IMR-90 (cell line): ENCODE data around the gene TSPAN32. TPM values are rescaled to one million over a fixed set of nuclear protein-coding genes. Genes with fewer than 3 reads are reported as not detected.

ENCODE experiments used
- ATAC-seq: fragments of 200-7000 bp; cut with Tn5 transposase; 2 replicates; pipeline ENCODE4 v1.9.1; 2020; ENCODE audit warnings: low read depth, mild to moderate bottlenecking, moderate library complexity
- BruUV-seq: library from RNA; stranded (reverse); fragments of 400-500 nt; replicated peaks from 2 replicates; lab custom pipeline; 2021; lab: Mats Ljungman, UMichigan
- CTCF ChIA-PET: fragments of 300-600 bp; formaldehyde crosslinking; extraction: SDS; loops from one replicate; lab custom pipeline; 2021; ENCODE audit warnings: antibody characterized with exemption; lab: Yijun Ruan, JAX
- POLR2A ChIA-PET: fragments of 300-600 bp; sonication (Branson Sonifier 250); formaldehyde crosslinking; loops from one replicate; lab custom pipeline; 2022; ENCODE audit warnings: antibody characterized with exemption; ENCODE audit not compliant: unreplicated experiment; lab: Charles Lee
- DNase-seq: peaks from one replicate; pipeline ENCODE4 v3.0.0; 2013
- H2AFZ ChIP-seq: replicated peaks from 2 replicates; pipeline ENCODE3; 2013; ENCODE audit warnings: low read length, mild to moderate bottlenecking; ENCODE audit not compliant: poor library complexity
- H2AK5ac ChIP-seq: 2 replicates; pipeline ENCODE4 v1.6.1; 2013; ENCODE audit warnings: low read depth, low read length, inconsistent platforms
- H2AK9ac ChIP-seq: replicated peaks from 2 replicates; pipeline ENCODE3; 2013; ENCODE audit warnings: mild to moderate bottlenecking, low read depth, low read length, moderate library complexity; ENCODE audit not compliant: poor library complexity
- H2BK120ac ChIP-seq: 2 replicates; pipeline ENCODE4 v1.6.1; 2013; ENCODE audit warnings: low read depth, low read length, inconsistent platforms
- H2BK15ac ChIP-seq: 3 replicates; pipeline ENCODE4 v1.6.1; 2013; ENCODE audit warnings: low read depth, low read length, inconsistent platforms
- H2BK20ac ChIP-seq: 2 replicates; pipeline ENCODE4 v1.6.1; 2013; ENCODE audit warnings: low read depth, mild to moderate bottlenecking, inconsistent platforms, low read length, moderate library complexity
- H2BK5ac ChIP-seq: 2 replicates; pipeline ENCODE4 v1.6.1; 2013; ENCODE audit warnings: mild to moderate bottlenecking, low read depth, low read length, inconsistent platforms; ENCODE audit not compliant: poor library complexity, severe bottlenecking
- H3K14ac ChIP-seq: replicated peaks from 2 replicates; pipeline ENCODE4 v1.6.1; 2013; ENCODE audit warnings: low read depth, low read length, inconsistent platforms
- H3K18ac ChIP-seq: 2 replicates; pipeline ENCODE4 v1.6.1; 2013; ENCODE audit warnings: low read depth, low read length, control low read depth
- H3K23ac ChIP-seq: 2 replicates; pipeline ENCODE4 v1.6.1; 2013; ENCODE audit warnings: low read depth, low read length, inconsistent platforms
- H3K27ac ChIP-seq: 2 replicates; pipeline ENCODE4 v1.5.1; 2013; ENCODE audit warnings: mild to moderate bottlenecking, control low read depth, low read length; ENCODE audit not compliant: insufficient read depth
- H3K27me3 ChIP-seq: 2 replicates; pipeline ENCODE4 v1.6.1; 2013; ENCODE audit warnings: low read length; ENCODE audit not compliant: control insufficient read depth, insufficient read depth
- H3K36me3 ChIP-seq: 2 replicates; pipeline ENCODE4 v1.6.1; 2013; ENCODE audit warnings: low read length, mixed read lengths; ENCODE audit not compliant: control insufficient read depth, insufficient read depth
- H3K4ac ChIP-seq: 2 replicates; pipeline ENCODE4 v1.6.1; 2013; ENCODE audit warnings: low read depth, low read length, inconsistent platforms
- H3K4me1 ChIP-seq: 2 replicates; pipeline ENCODE4 v1.6.1; 2013; ENCODE audit warnings: low read length, mixed read lengths; ENCODE audit not compliant: control insufficient read depth, insufficient read depth
- H3K4me2 ChIP-seq: 2 replicates; pipeline ENCODE4 v1.6.1; 2013; ENCODE audit warnings: low read depth, mild to moderate bottlenecking, control low read depth, low read length, moderate library complexity
- H3K4me3 ChIP-seq: 2 replicates; pipeline ENCODE4 v1.5.1; 2013; ENCODE audit warnings: low read depth, mild to moderate bottlenecking, control low read depth, low read length, moderate library complexity; ENCODE audit not compliant: insufficient read depth
- H3K56ac ChIP-seq: 2 replicates; pipeline ENCODE4 v1.6.1; 2013; ENCODE audit warnings: low read length, inconsistent platforms; ENCODE audit not compliant: insufficient read depth; ENCODE audit errors: extremely low read depth
- H3K79me1 ChIP-seq, 2 experiments: 2 replicates each; pipeline ENCODE4 v1.6.1; 2013; ENCODE audit warnings: low read length in 2 of 2, inconsistent platforms in 1 of 2, low read depth in 1 of 2
- H3K9ac ChIP-seq: 2 replicates; pipeline ENCODE4 v1.6.1; 2013; ENCODE audit warnings: low read depth, low read length, control low read depth
- H3K9me1 ChIP-seq: 2 replicates; pipeline ENCODE4 v1.6.1; 2013; ENCODE audit warnings: low read length, inconsistent platforms; ENCODE audit not compliant: insufficient read depth
- H3K9me3 ChIP-seq: 2 replicates; pipeline ENCODE4 v1.6.1; 2013; ENCODE audit warnings: low read length; ENCODE audit not compliant: control insufficient read depth, insufficient read depth
- H4K20me1 ChIP-seq: 2 replicates; pipeline ENCODE4 v1.6.1; 2013; ENCODE audit warnings: low read length, inconsistent platforms; ENCODE audit not compliant: insufficient read depth
- H4K5ac ChIP-seq: 2 replicates; pipeline ENCODE4 v1.6.1; 2013; ENCODE audit warnings: mild to moderate bottlenecking, low read depth, low read length, control low read depth
- H4K8ac ChIP-seq, 2 experiments: 2 replicates each; pipeline ENCODE4 v1.6.1; 2013; ENCODE audit warnings: low read depth in 2 of 2, low read length in 2 of 2, control low read depth in 1 of 2, inconsistent platforms in 1 of 2
- H4K91ac ChIP-seq: 2 replicates; pipeline ENCODE4 v1.6.1; 2013; ENCODE audit warnings: low read depth, low read length, inconsistent platforms; ENCODE audit not compliant: insufficient read depth
- BHLHE40 ChIP-seq: fragments of 150-350 bp; IDR thresholded peaks from 2 replicates; pipeline ENCODE4 v1.6.1; 2016; ENCODE audit warnings: mild to moderate bottlenecking, low read depth, low read length
- CEBPB ChIP-seq: IDR thresholded peaks from 2 replicates; pipeline ENCODE4 v1.6.1; 2012; ENCODE audit warnings: low read depth, low read length, improper control_type of control experiment
- MAZ ChIP-seq: IDR thresholded peaks from 2 replicates; pipeline ENCODE4 v1.6.1; 2012; ENCODE audit warnings: low read depth, mild to moderate bottlenecking, low read length, improper control_type of control experiment, moderate library complexity, borderline replicate concordance
- MXI1 ChIP-seq: IDR thresholded peaks from 2 replicates; pipeline ENCODE4 v1.6.1; 2012; ENCODE audit warnings: low read depth, mild to moderate bottlenecking, low read length, moderate library complexity, borderline replicate concordance
- POLR2A ChIP-seq: IDR thresholded peaks from 2 replicates; pipeline ENCODE4 v1.6.1; 2012; ENCODE audit warnings: mild to moderate bottlenecking, low read depth, low read length
- RFX5 ChIP-seq: IDR thresholded peaks from 2 replicates; pipeline ENCODE4 v1.8.0; 2012; ENCODE audit warnings: low read depth, mild to moderate bottlenecking, low read length, moderate library complexity
- SMC3 ChIP-seq: fragments of 150-350 bp; IDR thresholded peaks from 2 replicates; pipeline ENCODE4 v1.6.1; 2016; ENCODE audit warnings: low read depth, mild to moderate bottlenecking, antibody characterized with exemption, low read length, moderate library complexity
- WGBS, 2 experiments: methylation state at CpG; one replicate each; pipeline versions ENCODE4 v1.1.5 to v1.1.7; 2013; ENCODE audit warnings: missing lambda C conversion rate in 2 of 2; ENCODE audit not compliant: insufficient read length in 1 of 2; ENCODE audit errors: extremely low coverage in 2 of 2; 5-methylcytosine and 5-hydroxymethylcytosine counted together
- dilution Hi-C: fragments of 300-500 bp; cut with HindIII; formaldehyde crosslinking; loops from one replicate; pipeline ENCODE4 v1.14.3; 2018; ENCODE audit warnings: low sequenced_read_pairs; ENCODE audit not compliant: unreplicated experiment
- in situ Hi-C: fragments of 300-500 bp; cut with MboI; formaldehyde crosslinking; loops from 3 replicates; pipeline ENCODE4 v1.14.3; 2019; ENCODE audit warnings: low sequenced_read_pairs, inconsistent platforms, mixed read lengths
- intact Hi-C: fragments of 100-400 bp; cut with micrococcal nuclease; formaldehyde crosslinking; loops from 2 replicates; pipeline ENCODE4 v1.10.0; 2022
- polyA plus RNA-seq, 3 experiments: library from polyadenylated mRNA; depleted of rRNA; stranded (reverse); fragments of >200 nt; gene quantifications; 2 replicates each; pipeline ENCODE4 v1.2.3, GENCODE V29; 2012; ENCODE audit warnings: low replicate concordance in 1 of 3
- total RNA-seq: library from RNA; depleted of rRNA; stranded (reverse); fragments of >200 nt; gene quantifications from 2 replicates; pipeline ENCODE4 v1.2.3, GENCODE V29; 2012
- TF ChIP-seq, protein P1 (sequence below): conservative IDR thresholded peaks from 2 replicates; pipeline ENCODE4 v1.5.1; 2012; ENCODE audit warnings: mild to moderate bottlenecking, low read depth, low read length, improper control_type of control experiment

TSPAN32 gene
- total and polyA plus RNA-seq, 2 of the 4 experiments (the other 2 are of a cell fraction) = 0.07 TPM; not detected in 1

DNA sequence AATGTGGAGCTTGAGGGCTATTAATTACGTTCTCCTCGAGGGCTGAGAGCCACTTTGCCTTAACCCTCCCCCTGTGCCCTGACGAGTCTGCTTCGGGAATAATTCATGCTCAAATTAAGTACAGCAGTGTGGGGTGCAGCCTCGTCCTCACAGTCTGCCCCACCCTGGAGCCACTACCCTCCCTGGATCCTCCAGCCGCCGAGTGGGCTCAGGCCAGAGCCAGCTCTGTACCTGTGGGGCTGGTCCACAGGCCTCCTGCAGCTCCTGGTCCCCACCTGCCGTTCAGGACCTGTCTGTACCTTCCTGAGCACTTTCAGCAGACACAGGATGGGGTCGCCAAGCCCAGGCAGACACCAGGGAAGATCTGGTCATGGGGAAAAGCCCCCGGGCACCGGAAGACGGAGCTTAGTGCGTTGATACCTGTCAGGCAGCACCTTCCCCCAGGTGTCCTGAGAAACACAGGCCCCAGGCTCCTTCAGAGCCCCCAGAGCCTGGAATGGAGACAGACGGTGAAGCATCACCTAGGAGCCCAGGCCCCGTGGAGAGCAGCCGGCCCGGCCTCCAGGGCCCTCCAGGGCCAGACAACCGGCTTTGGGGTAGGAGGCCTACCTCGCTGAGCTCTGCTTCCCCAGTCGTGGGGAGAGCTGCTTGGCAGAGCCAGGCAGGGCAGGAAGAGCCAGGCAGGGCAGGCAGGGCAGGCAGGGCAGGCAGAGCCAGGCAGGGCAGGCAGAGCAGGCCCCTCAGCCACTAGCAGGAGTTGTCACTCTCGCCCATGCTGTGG lies 9.7 kb downstream of the TSPAN32 start:
- no peak overlapping the region for H3K4me2 ChIP-seq
- no peaks in the 10 kb centered on the region for H3K79me1 ChIP-seq
- H2BK120ac ChIP-seq = peak overlapping the region; percentile 60; the same call in 1 of the 2 replicates
- 81% methylated on average over 8 of the region's 21 CpGs; no CpG with 5 or more reads in 1 of the 2 experiments for WGBS, 2 experiments
- peak overlapping the region in 1 of 2 experiments; percentile 58; a peak in 1 of 4 replicates for H4K8ac ChIP-seq
- TF ChIP-seq RFX5 (no peak), BHLHE40 (no peak), MAZ (no peak), CEBPB (no peak), MXI1 (no peak), SMC3 (no peak), POLR2A (no peak)
- TF ChIP-seq, protein P1, sequence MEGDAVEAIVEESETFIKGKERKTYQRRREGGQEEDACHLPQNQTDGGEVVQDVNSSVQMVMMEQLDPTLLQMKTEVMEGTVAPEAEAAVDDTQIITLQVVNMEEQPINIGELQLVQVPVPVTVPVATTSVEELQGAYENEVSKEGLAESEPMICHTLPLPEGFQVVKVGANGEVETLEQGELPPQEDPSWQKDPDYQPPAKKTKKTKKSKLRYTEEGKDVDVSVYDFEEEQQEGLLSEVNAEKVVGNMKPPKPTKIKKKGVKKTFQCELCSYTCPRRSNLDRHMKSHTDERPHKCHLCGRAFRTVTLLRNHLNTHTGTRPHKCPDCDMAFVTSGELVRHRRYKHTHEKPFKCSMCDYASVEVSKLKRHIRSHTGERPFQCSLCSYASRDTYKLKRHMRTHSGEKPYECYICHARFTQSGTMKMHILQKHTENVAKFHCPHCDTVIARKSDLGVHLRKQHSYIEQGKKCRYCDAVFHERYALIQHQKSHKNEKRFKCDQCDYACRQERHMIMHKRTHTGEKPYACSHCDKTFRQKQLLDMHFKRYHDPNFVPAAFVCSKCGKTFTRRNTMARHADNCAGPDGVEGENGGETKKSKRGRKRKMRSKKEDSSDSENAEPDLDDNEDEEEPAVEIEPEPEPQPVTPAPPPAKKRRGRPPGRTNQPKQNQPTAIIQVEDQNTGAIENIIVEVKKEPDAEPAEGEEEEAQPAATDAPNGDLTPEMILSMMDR = no peak
- dilution Hi-C loops (no loop called here), intact Hi-C loops (no loop called here), in situ Hi-C loops (loop anchor here (5.0 kb wide), 1 partner anchor 106 kb away; no protein-coding TSS in a partner anchor)
- no peak overlapping the region for H3K56ac ChIP-seq
- peak overlapping the region; percentile 2; the same call in 1 of the 2 replicates for H4K5ac ChIP-seq
- H4K91ac ChIP-seq = peak overlapping the region; percentile 47; the same call in 1 of the 2 replicates
- peak overlapping the region; percentile 96 for H2AK9ac ChIP-seq
- ChIA-PET POLR2A (no interaction called here), CTCF (no interaction called here)
- no peak overlapping the region for H3K27ac ChIP-seq
- peak overlapping the region; percentile 43 for H3K4ac ChIP-seq
- DNase-seq (no peak), ATAC-seq (no peak)
- no peak overlapping the region for H3K4me3 ChIP-seq
- no peak overlapping the region for H3K23ac ChIP-seq
- no TSS peak for BruUV-seq
- peak overlapping the region; percentile 91 for H2AK5ac ChIP-seq
- no peaks in the 10 kb centered on the region for H3K27me3 ChIP-seq
- H3K9ac ChIP-seq = no peak overlapping the region
- no peak overlapping the region for H2BK20ac ChIP-seq
- no peaks in the 10 kb centered on the region for H3K36me3 ChIP-seq
- H3K4me1 ChIP-seq = peaks cover 24% of the 10 kb centered on the region
- no peak overlapping the region for H3K14ac ChIP-seq
- no peaks in the 10 kb centered on the region for H4K20me1 ChIP-seq
- no peaks in the 10 kb centered on the region for H3K9me3 ChIP-seq
- 0 out of 3 replicates have a peak overlapping the region, but pooled peaks have one; percentile 28 for H2BK15ac ChIP-seq
- H2BK5ac ChIP-seq = peak overlapping the region; percentile 34
- peaks cover 6% of the 10 kb centered on the region; the same call in 1 of the 2 replicates for H3K9me1 ChIP-seq
- no peak overlapping the region for H3K18ac ChIP-seq
- peak overlapping the region; percentile 86 for H2AFZ ChIP-seq
